HepG2 (cell line): ENCODE data around the gene VPS11. TPM values are rescaled to one million over a fixed set of nuclear protein-coding genes. Genes with fewer than 3 reads are reported as not detected.

Experiments
- AKAP8 ChIP-seq: sonication (generic); formaldehyde crosslinking; IDR thresholded peaks from 2 replicates; pipeline ENCODE4 v1.5.1; 2020; ENCODE audit warnings: mild to moderate bottlenecking, missing genetic modification reagents
- ARNT ChIP-seq: fragments of 450-650 bp; IDR thresholded peaks from 2 replicates; pipeline ENCODE4 v1.6.1; 2017
- BRCA1 ChIP-seq: sonication (generic); formaldehyde crosslinking; IDR thresholded peaks from 2 replicates; pipeline ENCODE4 v1.4.0; 2020; ENCODE audit warnings: missing genetic modification reagents
- CBX5 ChIP-seq: sonication (generic); formaldehyde crosslinking; IDR thresholded peaks from 2 replicates; pipeline ENCODE4 v1.4.0; 2020; ENCODE audit warnings: missing genetic modification reagents, borderline replicate concordance
- CEBPZ ChIP-seq: IDR thresholded peaks from 2 replicates; pipeline ENCODE4 v1.6.1; 2012; ENCODE audit warnings: low read length, improper control_type of control experiment
- CHD4 ChIP-seq: fragments of 200-600 bp; sonication (generic); IDR thresholded peaks from 2 replicates; pipeline ENCODE4 v1.7.0; 2017; ENCODE audit warnings: mild to moderate bottlenecking, low read length, borderline replicate concordance
- FOXC1 ChIP-seq: sonication (generic); formaldehyde crosslinking; IDR thresholded peaks from 2 replicates; pipeline ENCODE4 v1.8.0; 2022; ENCODE audit warnings: mild to moderate bottlenecking, missing genetic modification reagents, borderline replicate concordance
- GMEB1 ChIP-seq: sonication (generic); formaldehyde crosslinking; IDR thresholded peaks from 2 replicates; pipeline ENCODE4 v1.5.1; 2020; ENCODE audit warnings: missing genetic modification reagents, mild to moderate bottlenecking, borderline replicate concordance
- GPBP1L1 ChIP-seq: sonication (generic); formaldehyde crosslinking; IDR thresholded peaks from 2 replicates; pipeline ENCODE4 v1.5.0; 2020; ENCODE audit warnings: mild to moderate bottlenecking, missing genetic modification reagents
- GTF2F1 ChIP-seq: fragments of 150-350 bp; IDR thresholded peaks from 2 replicates; pipeline ENCODE4 v1.6.1; 2014; ENCODE audit warnings: low read length
- HES4 ChIP-seq: sonication (generic); formaldehyde crosslinking; IDR thresholded peaks from 2 replicates; pipeline ENCODE4 v1.9.0; 2021; ENCODE audit warnings: mild to moderate bottlenecking, missing genetic modification reagents, borderline replicate concordance
- IKZF4 ChIP-seq: sonication (generic); formaldehyde crosslinking; IDR thresholded peaks from 2 replicates; pipeline ENCODE4 v1.5.1; 2020; ENCODE audit warnings: borderline replicate concordance, mild to moderate bottlenecking, low read depth, missing genetic modification reagents; ENCODE audit errors: not compliant biosample characterization
- JUND ChIP-seq: sonication (generic); formaldehyde crosslinking; IDR thresholded peaks from 2 replicates; pipeline ENCODE4 v1.8.0; 2022; ENCODE audit warnings: mild to moderate bottlenecking, missing genetic modification reagents
- MZF1 ChIP-seq: sonication (generic); formaldehyde crosslinking; IDR thresholded peaks from 2 replicates; pipeline ENCODE4 v1.8.1; 2023; ENCODE audit warnings: mild to moderate bottlenecking, missing genetic modification reagents, borderline replicate concordance
- SNAPC2 ChIP-seq: sonication (generic); formaldehyde crosslinking; IDR thresholded peaks from 2 replicates; pipeline ENCODE4 v1.8.1; 2022; ENCODE audit warnings: mild to moderate bottlenecking, missing genetic modification reagents
- ZBTB44 ChIP-seq: sonication (generic); formaldehyde crosslinking; IDR thresholded peaks from 2 replicates; pipeline ENCODE4 v1.4.0; 2020; ENCODE audit warnings: missing genetic modification reagents
- ZC3H4 ChIP-seq: sonication (generic); formaldehyde crosslinking; IDR thresholded peaks from 2 replicates; pipeline ENCODE4 v1.4.0; 2020; ENCODE audit warnings: missing genetic modification reagents, borderline replicate concordance
- ZKSCAN1 ChIP-seq: fragments of 150-350 bp; IDR thresholded peaks from 2 replicates; pipeline ENCODE4 v1.6.1; 2014; ENCODE audit warnings: low read length
- ZNF232 ChIP-seq: sonication (generic); formaldehyde crosslinking; IDR thresholded peaks from 2 replicates; pipeline ENCODE4 v1.4.0; 2020; ENCODE audit warnings: missing genetic modification reagents, borderline replicate concordance
- ZNF264 ChIP-seq: sonication (generic); formaldehyde crosslinking; IDR thresholded peaks from 2 replicates; pipeline ENCODE4 v1.4.0; 2020; ENCODE audit warnings: missing genetic modification reagents
- ZNF549 ChIP-seq: sonication (generic); formaldehyde crosslinking; IDR thresholded peaks from 2 replicates; pipeline ENCODE4 v1.5.0; 2020; ENCODE audit warnings: missing genetic modification reagents
- ZNF777 ChIP-seq: sonication (generic); formaldehyde crosslinking; IDR thresholded peaks from 2 replicates; pipeline ENCODE4 v1.4.0; 2020; ENCODE audit warnings: missing genetic modification reagents
- polyA plus RNA-seq, 8 experiments: library from polyadenylated mRNA; depleted of rRNA in 3 of 8; stranded (reverse) in 7 of 8; unstranded in 1 of 8; fragments of >200 nt; fragmentation: Illumina TruSeq in 4 of 8; extraction: Trizol in 4 of 8; gene quantifications; 2 replicates each; pipeline versions ENCODE4 v1.2.1 to v1.2.3, GENCODE V29; 2011 to 2016; ENCODE audit warnings: low read depth in 4 of 8, missing spikeins in 1 of 8, mixed read lengths in 1 of 8; ENCODE audit not compliant: insufficient read depth in 1 of 8
- total RNA-seq, 5 experiments: library from RNA; depleted of rRNA; stranded (reverse); fragments of >200 nt; fragmentation: Illumina TruSeq; extraction: Trizol; gene quantifications; 2 replicates each; pipeline ENCODE4 v1.2.3, GENCODE V29; 2016; ENCODE audit warnings: low read depth in 1 of 5

VPS11 gene
- total and polyA plus RNA-seq, 2 of the 13 experiments (the other 11 are each of a cell fraction or from before 2014, with no cell fraction given): 13.7 to 21.6 TPM

GRCh38 chr11:119030329-119031047 lies 37.1 kb upstream of the VPS11 start, which contains the start of gene SLC37A4 (continued):
- TF ChIP-seq IKZF4 (CRISPR knock-in tag) (peak; percentile 29), ZNF264 (peak; percentile 91), GTF2F1 (no peak), ZKSCAN1 (no peak), JUND (no peak), ZC3H4 (CRISPR knock-in tag) (0 out of 2 replicates have a peak, but pooled peaks have one; percentile 0), SNAPC2 (CRISPR knock-in tag) (peak; percentile 80; the same call in 1 of the 2 replicates), FOXC1 (peak; percentile 57; the same call in 1 of the 2 replicates), ZNF777 (CRISPR knock-in tag) (peak; percentile 55; the same call in 1 of the 2 replicates), BRCA1 (CRISPR knock-in tag) (peak; percentile 89), ZNF549 (CRISPR knock-in tag) (no peak), HES4 (CRISPR knock-in tag) (peak; percentile 64; the same call in 1 of the 2 replicates), MZF1 (CRISPR knock-in tag) (no peak), CHD4 (no peak), GMEB1 (CRISPR knock-in tag) (peak; percentile 73), ZBTB44 (peak; percentile 75; the same call in 1 of the 2 replicates), GPBP1L1 (no peak), ARNT (no peak), CBX5 (CRISPR knock-in tag) (peak; percentile 77; the same call in 1 of the 2 replicates), AKAP8 (CRISPR knock-in tag) (no peak; the same call in 1 of the 2 replicates), CEBPZ (no peak), ZNF232 (CRISPR knock-in tag) (peak; percentile 83)
